Measurements from ENCODE around the gene LYPD6B. TPM values are rescaled to one million over a fixed set of nuclear protein-coding genes. Genes with fewer than 3 reads are reported as not detected.

LYPD6B gene
- total RNA-seq, 1 experiment from 2014 or later, result 6.1 TPM

DNA sequence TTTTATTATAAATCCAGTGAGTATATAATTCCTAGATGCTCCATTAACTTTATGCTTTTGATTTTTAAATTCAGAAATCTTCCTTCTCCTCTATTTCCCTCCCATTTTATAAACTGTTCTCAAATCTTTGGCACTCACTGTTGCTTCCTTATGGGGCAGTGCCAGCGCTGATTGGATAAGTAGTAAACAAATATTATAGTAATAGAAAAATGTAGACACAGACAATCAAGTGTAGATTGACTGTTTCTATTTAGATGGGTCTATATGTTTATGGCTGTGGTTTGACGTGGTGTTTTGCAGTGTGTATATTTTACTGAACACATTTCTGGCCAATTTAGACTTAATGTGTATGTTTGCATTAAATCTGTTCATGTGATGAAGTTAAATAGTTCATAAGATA is 36.6 kb downstream of the LYPD6B start:
- no peaks in the 10 kb centered on the region for H4K20me1 ChIP-seq (ENCODE audit: insufficient read depth)
- no peaks in the 10 kb centered on the region for H3K79me2 ChIP-seq (ENCODE audit: insufficient read depth, low read length)
- H3K9ac ChIP-seq (ENCODE audit: low read length), result no peak overlapping the region
- no peaks in the 10 kb centered on the region for H3K9me3 ChIP-seq (ENCODE audit: control insufficient read depth in 1 of 2, insufficient read depth in 1 of 2, low read depth in 1 of 2, low read length in 2 of 2)
- ChIA-PET POLR2A (no interaction called here), RAD21 (ENCODE audit: low non-redundant PET in 1 of 2, low total read pairs in 2 of 2, uncharacterized antibody in 2 of 2, unreplicated experiment in 2 of 2) (no interaction called here), CTCF (no interaction called here)
- H3K9me2 ChIP-seq (ENCODE audit: insufficient read depth), result no peaks in the 10 kb centered on the region
- H3K4me3 ChIP-seq (replicated peaks in 1 of 2; ENCODE audit: low read depth in 1 of 2, low read length in 2 of 2), result no peak overlapping the region
- no TSS peak for BruUV-seq (replicated peaks)
- H3K36me3 ChIP-seq (ENCODE audit: control insufficient read depth in 1 of 2, insufficient read depth in 2 of 2, low read length in 2 of 2), result no peaks in the 10 kb centered on the region
- intact Hi-C loops (cut with micrococcal nuclease), result no loop called here
- no peaks in the 10 kb centered on the region for H3K27me3 ChIP-seq (ENCODE audit: insufficient read depth, low read length)
- H3K4me2 ChIP-seq (ENCODE audit: low read length), result no peak overlapping the region
- H2AFZ ChIP-seq (ENCODE audit: low read depth, low read length, poor library complexity, severe bottlenecking), result no peak overlapping the region
- DNase-seq (ENCODE audit: low read depth, low spot score), result no peak
- TF ChIP-seq FOSL1 (IDR thresholded peaks at IDR 0.05; ENCODE audit: low read depth) (no peak), JUND (IDR thresholded peaks at IDR 0.05) (no peak), SIN3A (IDR thresholded peaks at IDR 0.05; ENCODE audit: low read depth) (no peak), CEBPB (IDR thresholded peaks at IDR 0.05; ENCODE audit: low read depth) (no peak), SRF (IDR thresholded peaks at IDR 0.05; ENCODE audit: low read depth) (no peak), EZH2 (IDR thresholded peaks at IDR 0.05) (no peak), EGR1 (IDR thresholded peaks at IDR 0.05; ENCODE audit: low read depth) (no peak), EZH2phosphoT487 (IDR thresholded peaks at IDR 0.05; ENCODE audit: borderline replicate concordance) (no peak)
- TF ChIP-seq, protein P1, sequence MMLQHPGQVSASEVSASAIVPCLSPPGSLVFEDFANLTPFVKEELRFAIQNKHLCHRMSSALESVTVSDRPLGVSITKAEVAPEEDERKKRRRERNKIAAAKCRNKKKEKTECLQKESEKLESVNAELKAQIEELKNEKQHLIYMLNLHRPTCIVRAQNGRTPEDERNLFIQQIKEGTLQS (IDR thresholded peaks at IDR 0.05), result no peak
- no peak for ATAC-seq
- no peak overlapping the region for H3K27ac ChIP-seq (ENCODE audit: low read depth, low read length)
- no peaks in the 10 kb centered on the region for H3K4me1 ChIP-seq (ENCODE audit: control insufficient read depth in 1 of 2, insufficient read depth in 2 of 2, low read length in 2 of 2)

DNA sequence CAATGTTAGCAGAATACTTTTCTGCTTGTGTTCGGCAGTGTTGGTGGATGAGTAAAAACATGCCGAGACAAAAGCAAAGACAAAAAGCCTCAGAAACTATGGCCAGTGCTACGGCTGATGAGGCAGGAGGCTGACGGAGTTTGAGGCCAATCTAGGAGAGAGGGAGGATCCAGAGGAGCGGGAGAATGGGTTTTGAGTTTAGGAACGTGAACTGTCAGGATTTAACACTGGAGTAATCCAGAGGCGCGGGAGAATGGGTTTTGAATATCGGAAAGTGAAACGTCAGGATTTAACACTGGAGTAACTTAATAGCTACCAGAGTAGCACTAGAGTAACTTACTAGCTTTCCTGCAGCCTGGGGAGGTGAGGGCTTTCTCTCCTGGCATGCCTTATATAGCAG is 37.4 kb downstream of the LYPD6B start:
- Histone ChIP-seq H2AFZ (ENCODE audit: low read depth, low read length, poor library complexity, severe bottlenecking) (no peak overlapping the region), H3K9me2 (ENCODE audit: insufficient read depth) (no peaks in the 10 kb centered on the region), H3K9ac (ENCODE audit: low read length) (no peak overlapping the region), H4K20me1 (ENCODE audit: insufficient read depth) (no peaks in the 10 kb centered on the region), H3K27me3 (ENCODE audit: insufficient read depth, low read length) (no peaks in the 10 kb centered on the region), H3K36me3 (ENCODE audit: control insufficient read depth in 1 of 2, insufficient read depth in 2 of 2, low read length in 2 of 2) (no peaks in the 10 kb centered on the region), H3K4me1 (ENCODE audit: control insufficient read depth in 1 of 2, insufficient read depth in 2 of 2, low read length in 2 of 2) (no peaks in the 10 kb centered on the region), H3K79me2 (ENCODE audit: insufficient read depth, low read length) (no peaks in the 10 kb centered on the region), H3K4me2 (ENCODE audit: low read length) (no peak overlapping the region), H3K27ac (ENCODE audit: low read depth, low read length) (no peak overlapping the region), H3K4me3 (replicated peaks in 1 of 2; ENCODE audit: low read depth in 1 of 2, low read length in 2 of 2) (no peak overlapping the region), H3K9me3 (ENCODE audit: control insufficient read depth in 1 of 2, insufficient read depth in 1 of 2, low read depth in 1 of 2, low read length in 2 of 2) (no peaks in the 10 kb centered on the region)
- DNase-seq (ENCODE audit: low read depth, low spot score) (no peak), ATAC-seq (no peak)
- intact Hi-C loops (cut with micrococcal nuclease), result no loop called here
- POLR2A ChIA-PET, result no interaction called here
- CTCF ChIA-PET, result no interaction called here
- BruUV-seq (replicated peaks), result no TSS peak
- RAD21 ChIA-PET (ENCODE audit: low non-redundant PET in 1 of 2, low total read pairs in 2 of 2, uncharacterized antibody in 2 of 2, unreplicated experiment in 2 of 2), result no interaction called here
- TF ChIP-seq EGR1 (IDR thresholded peaks at IDR 0.05; ENCODE audit: low read depth), result no peak
